Endothelial cell of umbilical vein (primary cell): Measurements from ENCODE around the gene CTNNA2. TPM values are rescaled to one million over a fixed set of nuclear protein-coding genes. Genes with fewer than 3 reads are reported as not detected.

Experiments used
- BruUV-seq: library from RNA; stranded (reverse); fragments of 400-500 nt; replicated peaks from 2 replicates; lab custom pipeline; 2021; lab: Mats Ljungman, UMichigan
- CTCF ChIA-PET: fragments of 300-600, 350-600 bp; sonication (Branson Sonifier 250); formaldehyde crosslinking; loops from one replicate; lab custom pipeline; 2021; ENCODE audit warnings: antibody characterized with exemption, inconsistent platforms; lab: Charles Lee
- POLR2A ChIA-PET: fragments of 300-600, 350-600 bp; sonication (Branson Sonifier 250); formaldehyde crosslinking; loops from one replicate; lab custom pipeline; 2021; ENCODE audit warnings: antibody characterized with exemption, inconsistent platforms; lab: Charles Lee
- DNase-seq: peaks from one replicate; pipeline ENCODE4 v3.0.0-alpha.2; 2011; ENCODE audit warnings: low read depth, low spot score
- FAIRE-seq: peaks from 2 replicates; lab custom pipeline; 2011; peaks lifted over from hg19 to GRCh38; lab: Jason Lieb, UNC
- H2AFZ ChIP-seq: 2 replicates; pipeline ENCODE4 v1.6.0; 2012; ENCODE audit warnings: low read depth, low read length, control low read depth, inconsistent platforms
- H3K27ac ChIP-seq: 2 replicates; pipeline ENCODE4 v1.5.1; 2011; ENCODE audit warnings: low read depth, mild to moderate bottlenecking, control low read depth, low read length, moderate library complexity; ENCODE audit not compliant: insufficient read depth
- H3K27me3 ChIP-seq, 2 experiments: 2 replicates each; pipeline versions ENCODE4 v1.6.0 to v1.6.1; 2011; ENCODE audit warnings: low read length in 2 of 2, mixed read lengths in 1 of 2; ENCODE audit not compliant: control insufficient read depth in 2 of 2, insufficient read depth in 2 of 2
- H3K36me3 ChIP-seq, 2 experiments: 2 replicates in 1 of 2; 3 replicates in 1 of 2; pipeline ENCODE4 v1.5.1; 2011; ENCODE audit warnings: low read length in 2 of 2, mild to moderate bottlenecking in 1 of 2, moderate library complexity in 1 of 2; ENCODE audit not compliant: control insufficient read depth in 2 of 2, insufficient read depth in 2 of 2; ENCODE audit errors: extremely low read depth in 1 of 2
- H3K4me1 ChIP-seq: 3 replicates; pipeline ENCODE4 v1.5.1; 2011; ENCODE audit warnings: mild to moderate bottlenecking, low read length; ENCODE audit not compliant: control insufficient read depth, insufficient read depth; ENCODE audit errors: extremely low read depth
- H3K4me2 ChIP-seq: 2 replicates; pipeline ENCODE4 v1.6.1; 2011; ENCODE audit warnings: low read length, control low read depth, mixed read lengths; ENCODE audit not compliant: insufficient read depth
- H3K4me3 ChIP-seq, 3 experiments: fragments of 200-600 bp in 1 of 3; sonication (generic), shearing (Covaris generic) in 1 of 3; replicated peaks in 1 of 3; 2 replicates each; pipeline ENCODE4 v1.5.1; 2011 to 2016; ENCODE audit warnings: control low read depth in 3 of 3, low read length in 3 of 3, mild to moderate bottlenecking in 2 of 3, inconsistent platforms in 1 of 3, low read depth in 1 of 3, moderate library complexity in 1 of 3; ENCODE audit not compliant: insufficient read depth in 1 of 3
- H3K79me2 ChIP-seq: 2 replicates; pipeline ENCODE4 v1.6.0; 2012; ENCODE audit warnings: low read length, inconsistent platforms; ENCODE audit not compliant: control insufficient read depth, insufficient read depth
- H3K9ac ChIP-seq: replicated peaks from 2 replicates; pipeline ENCODE3; 2011; ENCODE audit warnings: low read length, control low read depth; ENCODE audit not compliant: insufficient read depth; ENCODE audit errors: extremely low read depth
- H3K9me1 ChIP-seq: replicated peaks from 3 replicates; pipeline ENCODE4 v1.6.0; 2011; ENCODE audit warnings: mild to moderate bottlenecking, low read length; ENCODE audit not compliant: control insufficient read depth, insufficient read depth; ENCODE audit errors: extremely low read depth
- H3K9me3 ChIP-seq: replicated peaks from 2 replicates; pipeline ENCODE4 v1.5.1; 2012; ENCODE audit warnings: low read length, inconsistent platforms; ENCODE audit not compliant: control insufficient read depth, insufficient read depth
- H4K20me1 ChIP-seq: replicated peaks from 2 replicates; pipeline ENCODE3; 2011; ENCODE audit warnings: mild to moderate bottlenecking, low read length; ENCODE audit not compliant: control insufficient read depth, insufficient read depth; ENCODE audit errors: extremely low read depth
- CTCF ChIP-seq, 2 donors: IDR thresholded peaks; 1 replicate in 1 of 2; 2 replicates in 1 of 2; pipeline ENCODE4 v1.5.1; 2011; ENCODE audit warnings: low read length in 2 of 2, mild to moderate bottlenecking in 2 of 2, moderate library complexity in 2 of 2, control low read depth in 1 of 2, inconsistent platforms in 1 of 2, low read depth in 1 of 2; ENCODE audit not compliant: insufficient read depth in 1 of 2; ENCODE audit errors: extremely low read depth in 1 of 2
- EZH2 ChIP-seq: IDR thresholded peaks from 2 replicates; pipeline ENCODE4 v1.6.1; 2012; ENCODE audit warnings: borderline replicate concordance, low read depth, mild to moderate bottlenecking, moderate library complexity, low read length, inconsistent platforms; ENCODE audit not compliant: severe bottlenecking
- FOS ChIP-seq: IDR thresholded peaks from 2 replicates; pipeline ENCODE4 v1.6.1; 2011; ENCODE audit warnings: mild to moderate bottlenecking, low read length, moderate library complexity, borderline replicate concordance; ENCODE audit not compliant: insufficient read depth
- GATA2 ChIP-seq: IDR thresholded peaks from 2 replicates; pipeline ENCODE4 v1.7.0; 2011; ENCODE audit warnings: low read depth, mild to moderate bottlenecking, moderate library complexity, mixed read lengths, low read length; ENCODE audit not compliant: insufficient read length, insufficient read depth
- JUN ChIP-seq: IDR thresholded peaks from 2 replicates; pipeline ENCODE4 v1.6.1; 2011; ENCODE audit warnings: borderline replicate concordance, low read depth; ENCODE audit not compliant: insufficient read length, insufficient read depth
- MYC ChIP-seq: IDR thresholded peaks from one replicate; pipeline ENCODE4 v1.6.1; 2011; ENCODE audit warnings: mild to moderate bottlenecking, low read depth, low read length
- POLR2A ChIP-seq: IDR thresholded peaks from 2 replicates; pipeline ENCODE4 v1.6.1; 2012; ENCODE audit warnings: low read depth, mild to moderate bottlenecking, control low read depth, low read length
- POLR2AphosphoS5 ChIP-seq: IDR thresholded peaks from 2 replicates; pipeline ENCODE4 v1.6.1; 2012; ENCODE audit warnings: low read depth, mild to moderate bottlenecking, control low read depth, low read length, moderate library complexity; ENCODE audit not compliant: insufficient read depth
- dilution Hi-C: fragments of 300-500 bp; cut with MboI; formaldehyde crosslinking; loops from one replicate; pipeline ENCODE4 v1.15.0; 2019; ENCODE audit warnings: low sequenced_read_pairs; ENCODE audit not compliant: extremely low pct_ligation_motif_present
- intact Hi-C: fragments of 100-400 bp; cut with micrococcal nuclease; formaldehyde crosslinking; loops from one replicate; pipeline ENCODE4 v1.10.0; 2022
- polyA plus RNA-seq, 4 experiments: library from polyadenylated mRNA; depleted of rRNA in 3 of 4; stranded (reverse) in 3 of 4; unstranded in 1 of 4; fragments of >200 nt; gene quantifications; 2 replicates each; pipeline versions ENCODE4 v1.2.1 to v1.2.3, GENCODE V29; 2011 to 2012; ENCODE audit warnings: missing spikeins in 1 of 4
- total RNA-seq: library from RNA; stranded (reverse); gene quantifications from 2 replicates; pipeline ENCODE4 v1.2.3, GENCODE V29; 2021

Gene CTNNA2
- total and polyA plus RNA-seq, 2 donors (not counting 3 experiments of a cell fraction or from before 2014, with no cell fraction given), result not detected

- Histone ChIP-seq H3K4me2 (no peak overlapping the region), H3K27ac (no peak overlapping the region), H3K4me3 (no peak overlapping the region), H3K36me3 (no peaks in the 10 kb centered on the region), H3K9me3 (peaks cover 3% of the 10 kb centered on the region), H3K9me1 (no peaks in the 10 kb centered on the region), H3K79me2 (no peaks in the 10 kb centered on the region), H3K9ac (no peak overlapping the region), H2AFZ (no peak overlapping the region), H4K20me1 (no peaks in the 10 kb centered on the region), H3K27me3 (no peaks in the 10 kb centered on the region), H3K4me1 (no peaks in the 10 kb centered on the region)
- intact Hi-C loops (no loop called here), dilution Hi-C loops (no loop called here)
- no TSS peak for BruUV-seq
- FAIRE-seq (no peak), DNase-seq (no peak)
- no peak for TF ChIP-seq POLR2AphosphoS5
- TF ChIP-seq GATA2, result no peak
- TF ChIP-seq FOS, result no peak
- no peak for TF ChIP-seq POLR2A
- ChIA-PET POLR2A (no interaction called here), CTCF (no interaction called here)
These were observed 574.0 kb downstream of the CTNNA2 start for GRCh38 chr2:80086831-80087230.

GRCh38 chr2:80091237-80091636 is 578.4 kb downstream of the CTNNA2 start:
- Histone ChIP-seq H3K27me3 (no peaks in the 10 kb centered on the region), H3K4me3 (no peak overlapping the region), H3K9me1 (no peaks in the 10 kb centered on the region), H3K4me2 (no peak overlapping the region), H3K36me3 (no peaks in the 10 kb centered on the region), H3K4me1 (no peaks in the 10 kb centered on the region), H3K9me3 (peaks cover 3% of the 10 kb centered on the region), H3K27ac (no peak overlapping the region), H2AFZ (no peak overlapping the region), H4K20me1 (no peaks in the 10 kb centered on the region), H3K79me2 (no peaks in the 10 kb centered on the region), H3K9ac (no peak overlapping the region)
- dilution Hi-C loops, result no loop called here
- ChIA-PET CTCF (no interaction called here), POLR2A (no interaction called here)
- FAIRE-seq (no peak), DNase-seq (no peak)
- TF ChIP-seq GATA2 (no peak), JUN (no peak), POLR2AphosphoS5 (no peak), CTCF (IDR thresholded peaks at IDR 0.05; ENCODE audit: extremely low read depth in 1 of 2, insufficient read depth in 1 of 2, low read depth in 1 of 2, low read length in 2 of 2) (no peak), EZH2 (no peak), MYC (no peak)
- intact Hi-C loops, result no loop called here
- no TSS peak for BruUV-seq
